ENCODE results near the gene SLC1A5. TPM values are rescaled to one million over a fixed set of nuclear protein-coding genes. Genes with fewer than 3 reads are reported as not detected.
"Not testable (repeated sequence)": the region's sequence is repeated elsewhere in the genome, so short reads cannot be mapped to it uniquely, and the experiment has no call there.

SLC1A5 gene
- total RNA-seq, 1 donor from 2014 or later: 304 TPM

DNA sequence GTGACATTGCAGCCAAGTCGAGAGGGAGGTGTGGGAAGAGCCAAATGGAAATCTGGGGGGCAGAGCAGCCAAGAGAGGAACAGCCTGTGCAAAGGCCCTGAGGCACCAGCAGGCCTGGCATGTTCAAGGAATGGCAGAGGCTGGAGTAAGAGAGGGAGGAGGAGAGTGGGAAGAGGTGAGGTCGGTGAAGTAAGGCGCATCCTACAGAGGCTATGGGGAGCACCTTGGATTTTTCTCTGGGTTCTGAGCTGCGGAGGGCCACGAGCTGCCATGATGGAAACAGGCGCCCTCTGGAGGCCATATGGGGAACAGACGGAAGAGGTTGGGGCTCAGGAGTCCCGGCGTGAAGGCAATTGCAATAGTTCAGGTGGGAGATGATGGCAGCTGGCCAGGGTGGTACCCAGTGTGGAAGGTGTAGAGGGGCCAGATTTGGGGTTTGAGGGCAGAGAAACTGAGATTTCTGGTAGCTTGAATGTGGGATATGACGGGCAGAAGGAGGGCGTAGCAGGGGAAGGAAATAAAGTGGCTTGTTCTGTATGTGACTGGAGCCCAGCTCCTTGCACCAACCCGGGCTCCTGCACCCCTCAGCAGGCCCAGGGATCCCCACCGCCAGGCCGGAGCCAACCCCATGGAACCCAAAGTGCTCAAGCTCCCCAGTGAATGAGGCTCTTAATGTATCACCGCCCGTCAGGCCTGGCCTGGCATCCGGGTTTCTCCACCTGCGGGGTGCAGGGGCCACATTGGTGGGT is 21.7 kb downstream of the SLC1A5 start:
- H3K9me3 Mint-ChIP-seq (ENCODE audit: low read depth): no peaks in the 10 kb centered on the region
- peaks cover 14% of the 10 kb centered on the region for H3K4me1 Mint-ChIP-seq (ENCODE audit: low read depth)
- TF ChIP-seq, protein P1, sequence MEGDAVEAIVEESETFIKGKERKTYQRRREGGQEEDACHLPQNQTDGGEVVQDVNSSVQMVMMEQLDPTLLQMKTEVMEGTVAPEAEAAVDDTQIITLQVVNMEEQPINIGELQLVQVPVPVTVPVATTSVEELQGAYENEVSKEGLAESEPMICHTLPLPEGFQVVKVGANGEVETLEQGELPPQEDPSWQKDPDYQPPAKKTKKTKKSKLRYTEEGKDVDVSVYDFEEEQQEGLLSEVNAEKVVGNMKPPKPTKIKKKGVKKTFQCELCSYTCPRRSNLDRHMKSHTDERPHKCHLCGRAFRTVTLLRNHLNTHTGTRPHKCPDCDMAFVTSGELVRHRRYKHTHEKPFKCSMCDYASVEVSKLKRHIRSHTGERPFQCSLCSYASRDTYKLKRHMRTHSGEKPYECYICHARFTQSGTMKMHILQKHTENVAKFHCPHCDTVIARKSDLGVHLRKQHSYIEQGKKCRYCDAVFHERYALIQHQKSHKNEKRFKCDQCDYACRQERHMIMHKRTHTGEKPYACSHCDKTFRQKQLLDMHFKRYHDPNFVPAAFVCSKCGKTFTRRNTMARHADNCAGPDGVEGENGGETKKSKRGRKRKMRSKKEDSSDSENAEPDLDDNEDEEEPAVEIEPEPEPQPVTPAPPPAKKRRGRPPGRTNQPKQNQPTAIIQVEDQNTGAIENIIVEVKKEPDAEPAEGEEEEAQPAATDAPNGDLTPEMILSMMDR (IDR thresholded peaks at IDR 0.05): peak; percentile 78
- no peaks in the 10 kb centered on the region for H3K27me3 Mint-ChIP-seq (ENCODE audit: low read depth)
- no peak overlapping the region for H3K27ac Mint-ChIP-seq (ENCODE audit: unreplicated experiment)
- no peak overlapping the region for H3K4me3 Mint-ChIP-seq (ENCODE audit: unreplicated experiment)
- DNase-seq (ENCODE audit: low spot score): no peak
- peaks cover 4% of the 10 kb centered on the region for H3K36me3 Mint-ChIP-seq (ENCODE audit: low read depth)

- no peak overlapping the region for H3K4me3 Mint-ChIP-seq (ENCODE audit: unreplicated experiment)
- TF ChIP-seq, protein P1 (IDR thresholded peaks at IDR 0.05): no peak
- H3K4me1 Mint-ChIP-seq (ENCODE audit: low read depth): peaks cover 25% of the 10 kb centered on the region
- no peak for DNase-seq (ENCODE audit: low spot score)
- no peaks in the 10 kb centered on the region for H3K9me3 Mint-ChIP-seq (ENCODE audit: low read depth)
- peaks cover 2% of the 10 kb centered on the region for H3K36me3 Mint-ChIP-seq (ENCODE audit: low read depth)
- H3K27me3 Mint-ChIP-seq (ENCODE audit: low read depth): no peaks in the 10 kb centered on the region
- H3K27ac Mint-ChIP-seq (ENCODE audit: unreplicated experiment): peak overlapping the region; percentile 8
Measured at GRCh38 chr19:46764817-46765291, 23.5 kb downstream of the SLC1A5 start.

- no peak for DNase-seq (ENCODE audit: low spot score)
- H3K27me3 Mint-ChIP-seq (ENCODE audit: low read depth): no peaks in the 10 kb centered on the region
- H3K4me3 Mint-ChIP-seq (ENCODE audit: unreplicated experiment): no peak overlapping the region
Measured at GRCh38 chr19:46762245-46762890, 26.0 kb downstream of the SLC1A5 start.

DNA sequence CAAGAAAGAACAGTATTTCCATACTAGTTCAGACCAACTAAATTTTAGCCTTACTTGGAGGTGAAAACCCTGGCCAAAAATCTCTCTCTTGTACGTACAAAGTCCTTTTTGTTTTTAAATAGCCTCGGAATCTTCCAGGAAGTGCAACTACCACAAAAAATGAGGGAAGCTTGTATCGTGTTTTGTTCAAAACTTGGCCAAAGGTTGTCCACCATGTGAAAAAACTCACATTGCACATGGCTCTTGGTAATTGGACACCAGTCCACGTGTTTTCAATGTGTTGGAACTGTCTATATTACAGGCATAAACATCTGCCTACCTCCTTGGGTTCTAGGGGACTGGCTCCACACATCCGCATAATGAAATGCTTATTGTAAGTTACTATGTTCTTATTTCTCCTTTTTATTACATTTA is 27.0 kb downstream of the SLC1A5 start:
- TF ChIP-seq, protein P1 (IDR thresholded peaks at IDR 0.05): no peak
- H3K27ac Mint-ChIP-seq (ENCODE audit: unreplicated experiment): no peak overlapping the region
- DNase-seq (ENCODE audit: low spot score): no peak
- no peaks in the 10 kb centered on the region for H3K36me3 Mint-ChIP-seq (ENCODE audit: low read depth)
- H3K4me3 Mint-ChIP-seq (ENCODE audit: unreplicated experiment): no peak overlapping the region
- H3K27me3 Mint-ChIP-seq (ENCODE audit: low read depth): no peaks in the 10 kb centered on the region
- H3K4me1 Mint-ChIP-seq (ENCODE audit: low read depth): peaks cover 20% of the 10 kb centered on the region
- no peaks in the 10 kb centered on the region for H3K9me3 Mint-ChIP-seq (ENCODE audit: low read depth)

More at GRCh38 chr19:46762245-46762890, 26.0 kb downstream of the SLC1A5 start:
- H3K27ac Mint-ChIP-seq (ENCODE audit: unreplicated experiment): no peak overlapping the region
- no peaks in the 10 kb centered on the region for H3K9me3 Mint-ChIP-seq (ENCODE audit: low read depth)
- H3K36me3 Mint-ChIP-seq (ENCODE audit: low read depth): peaks cover 2% of the 10 kb centered on the region
- TF ChIP-seq, protein P1 (IDR thresholded peaks at IDR 0.05): no peak
- peaks cover 20% of the 10 kb centered on the region for H3K4me1 Mint-ChIP-seq (ENCODE audit: low read depth)

DNA sequence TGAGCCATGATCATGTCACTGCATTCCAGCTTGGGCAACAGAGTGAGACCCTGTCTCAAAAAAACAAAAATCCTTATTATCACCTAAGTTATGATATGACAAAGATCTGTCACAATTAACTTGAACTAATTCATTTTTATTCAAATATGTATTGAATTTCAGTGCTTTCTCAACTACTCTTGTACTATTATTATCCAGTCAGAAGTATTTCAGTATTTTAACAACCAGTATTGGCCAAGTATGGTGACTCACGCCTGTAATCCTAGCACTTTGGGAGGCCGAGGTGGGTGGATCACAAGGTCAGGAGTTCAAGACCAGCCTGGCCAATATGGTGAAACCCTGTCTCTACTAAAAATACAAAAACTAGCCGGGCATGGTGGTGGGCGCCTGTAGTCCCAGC is 27.5 kb downstream of the SLC1A5 start:
- DNase-seq (ENCODE audit: low spot score); H3K9me3 Mint-ChIP-seq (ENCODE audit: low read depth); H3K4me3 Mint-ChIP-seq (ENCODE audit: unreplicated experiment); H3K36me3 Mint-ChIP-seq (ENCODE audit: low read depth); H3K27me3 Mint-ChIP-seq (ENCODE audit: low read depth): not testable (repeated sequence)
- H3K4me1 Mint-ChIP-seq (ENCODE audit: low read depth): peaks cover 20% of the 10 kb centered on the region
- H3K27ac Mint-ChIP-seq (ENCODE audit: unreplicated experiment): peak overlapping the region; percentile 32

Data from chondrocyte (in vitro differentiated cells).